Activated T-helper 2 cell treated with anti-CD3 and anti-CD28 coated beads, Interferon-gamma antibody, Interleukin-2, Interleukin-4, amounts not matched to agents 10 μg/mL and 5 μg/mL and 100 μg/mL, durations not matched to agents 14 hours and 24 hours and 36 hours (primary cell): Measurements from ENCODE around the gene CLEC1A. TPM values are rescaled to one million over a fixed set of nuclear protein-coding genes. Genes with fewer than 3 reads are reported as not detected.

Experiments used
- DNase-seq: peaks from one replicate; pipeline ENCODE4 v3.0.0; 2021; ENCODE audit warnings: low spot score
- H3K27ac Mint-ChIP-seq: one replicate; pipeline ENCODE4 v1.8.0; 2021; ENCODE audit warnings: mixed read lengths
- H3K27me3 Mint-ChIP-seq: one replicate; pipeline ENCODE4 v1.8.0; 2021; ENCODE audit warnings: low read depth, mixed read lengths
- H3K36me3 Mint-ChIP-seq: one replicate; pipeline ENCODE4 v1.8.0; 2021; ENCODE audit warnings: low read depth, mixed read lengths
- H3K4me1 Mint-ChIP-seq: one replicate; pipeline ENCODE4 v1.8.0; 2021; ENCODE audit warnings: low read depth, mixed read lengths
- H3K4me3 Mint-ChIP-seq: one replicate; pipeline ENCODE4 v1.8.0; 2021; ENCODE audit warnings: low read depth, mild to moderate bottlenecking, moderate library complexity, mixed read lengths
- H3K9me3 Mint-ChIP-seq: one replicate; pipeline ENCODE4 v1.8.0; 2021; ENCODE audit warnings: mixed read lengths
- intact Hi-C: fragments of 100-400 bp; cut with micrococcal nuclease; formaldehyde crosslinking; loops from one replicate; pipeline ENCODE4 v1.15.1; 2023
- total RNA-seq: library from RNA; stranded (reverse); gene quantifications from 2 replicates; pipeline ENCODE4 v1.2.3, GENCODE V29; 2022

CLEC1A gene
- total RNA-seq, 1 donor from 2014 or later: not detected

DNA sequence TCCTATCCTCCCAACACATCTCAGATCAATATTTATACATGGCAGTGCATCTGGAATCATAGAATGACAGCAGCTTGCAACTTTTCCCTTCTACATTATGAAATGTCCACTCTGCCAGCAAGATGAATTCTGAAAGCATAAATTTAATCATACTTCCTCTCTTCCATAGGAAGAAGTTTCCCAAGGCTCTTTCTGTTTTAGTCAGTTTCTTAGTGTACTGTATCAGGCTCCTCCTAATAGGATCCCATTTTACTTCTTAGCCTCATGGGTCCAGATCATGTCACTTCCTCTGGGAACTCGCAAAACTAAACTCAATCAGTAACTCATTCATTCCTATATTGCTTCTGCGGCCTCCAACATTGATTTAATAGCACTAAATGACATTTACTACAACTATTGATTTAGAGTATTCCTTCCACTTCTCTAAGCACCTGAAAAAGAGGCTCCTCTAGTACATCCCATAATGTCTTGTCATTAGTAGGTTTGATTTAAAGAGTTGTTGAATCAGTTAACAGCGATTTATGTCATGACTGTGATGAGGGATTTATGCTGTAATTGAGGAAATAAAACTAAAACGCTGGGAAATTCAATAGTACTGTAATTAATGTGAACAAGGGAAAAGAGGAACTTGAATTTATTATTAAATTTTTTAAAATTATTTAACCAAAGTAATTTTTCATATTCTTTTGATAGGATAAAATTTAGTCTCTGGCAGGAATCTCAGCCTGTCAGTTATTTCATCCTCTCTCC lies 4.0 kb downstream of the CLEC1A start:
- Mint-ChIP-seq H3K27me3 (peaks cover 8% of the 10 kb centered on the region), H3K4me3 (no peak overlapping the region), H3K9me3 (no peaks in the 10 kb centered on the region), H3K4me1 (peaks cover 2% of the 10 kb centered on the region), H3K36me3 (no peaks in the 10 kb centered on the region), H3K27ac (no peak overlapping the region)
- no peak for DNase-seq
- intact Hi-C loops: no loop called here

DNA sequence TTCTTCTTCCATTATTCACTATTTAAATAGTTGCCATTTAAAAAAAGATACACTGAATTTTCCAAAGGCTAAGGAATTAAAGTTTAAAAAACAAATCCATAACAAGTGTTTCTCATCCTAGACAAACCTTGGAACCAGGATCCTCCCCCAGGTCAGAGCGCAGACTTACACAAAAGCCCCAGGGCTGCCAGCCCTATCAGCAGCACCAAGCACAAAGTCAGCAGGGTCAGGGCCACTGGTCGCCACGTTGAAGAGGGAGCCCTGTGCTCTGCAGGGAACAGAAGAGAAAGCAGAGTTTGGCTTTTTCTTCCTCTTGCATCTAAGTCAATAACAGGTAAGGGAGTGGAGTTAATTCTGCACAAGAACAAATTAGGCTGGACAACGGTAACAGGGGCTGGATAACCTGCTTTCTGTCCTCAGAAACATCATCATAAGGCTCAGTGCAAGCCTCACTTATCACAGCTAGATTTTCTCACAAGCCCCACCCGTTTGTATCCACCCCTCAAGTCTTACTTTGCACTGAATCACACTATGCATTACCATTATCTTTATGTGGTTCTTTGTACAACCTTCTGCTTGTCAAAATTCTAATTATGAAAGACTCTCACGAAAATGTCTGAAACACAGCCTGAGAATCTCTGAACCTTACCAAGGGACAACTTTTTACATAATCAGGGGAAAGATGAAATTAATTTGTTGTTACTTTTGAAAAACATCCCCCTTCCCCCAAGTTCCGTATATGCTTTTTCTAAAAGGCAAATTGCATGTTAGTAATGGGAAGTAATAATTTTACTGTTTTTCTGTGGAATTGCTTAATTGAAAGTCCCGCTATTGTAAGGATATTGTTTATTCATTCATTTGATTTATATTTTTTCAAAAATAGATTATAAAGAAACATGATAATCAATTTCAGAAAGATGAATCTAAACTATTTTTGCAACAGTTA lies 9.6 kb downstream of the CLEC1A start:
- H3K9me3 Mint-ChIP-seq: peaks cover under 1% of the 10 kb centered on the region
- H3K27ac Mint-ChIP-seq: no peak overlapping the region
- H3K36me3 Mint-ChIP-seq: no peaks in the 10 kb centered on the region

DNA sequence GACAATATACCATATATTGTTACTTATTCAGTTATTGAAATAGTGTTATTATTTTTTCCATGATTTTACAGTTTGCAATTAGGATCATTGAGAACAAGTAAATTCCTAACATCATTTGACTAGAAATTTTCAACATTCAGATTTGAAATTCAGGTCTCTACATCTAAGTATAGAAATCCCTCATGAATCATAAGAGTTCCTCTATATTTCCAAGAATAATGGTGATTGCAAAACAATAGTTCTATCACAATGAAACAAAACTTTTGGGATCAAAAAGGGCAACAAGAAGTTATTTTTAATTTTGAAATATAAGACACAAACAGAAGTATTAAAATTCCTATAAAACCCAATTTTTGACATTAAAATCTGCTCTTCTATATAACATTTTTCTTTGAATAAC lies 10.8 kb downstream of the CLEC1A start:
- Mint-ChIP-seq H3K4me1 (peaks cover 3% of the 10 kb centered on the region), H3K9me3 (peaks cover 3% of the 10 kb centered on the region), H3K27ac (no peak overlapping the region), H3K4me3 (no peak overlapping the region), H3K27me3 (peaks cover 23% of the 10 kb centered on the region), H3K36me3 (no peaks in the 10 kb centered on the region)
- DNase-seq: no peak
- intact Hi-C loops: no loop called here

More for the DNA sequence above, 9.6 kb downstream of the CLEC1A start:
- Mint-ChIP-seq H3K4me3 (no peak overlapping the region), H3K4me1 (peaks cover 3% of the 10 kb centered on the region), H3K27me3 (peaks cover 21% of the 10 kb centered on the region)
- no peak for DNase-seq
- intact Hi-C loops: no loop called here

DNA sequence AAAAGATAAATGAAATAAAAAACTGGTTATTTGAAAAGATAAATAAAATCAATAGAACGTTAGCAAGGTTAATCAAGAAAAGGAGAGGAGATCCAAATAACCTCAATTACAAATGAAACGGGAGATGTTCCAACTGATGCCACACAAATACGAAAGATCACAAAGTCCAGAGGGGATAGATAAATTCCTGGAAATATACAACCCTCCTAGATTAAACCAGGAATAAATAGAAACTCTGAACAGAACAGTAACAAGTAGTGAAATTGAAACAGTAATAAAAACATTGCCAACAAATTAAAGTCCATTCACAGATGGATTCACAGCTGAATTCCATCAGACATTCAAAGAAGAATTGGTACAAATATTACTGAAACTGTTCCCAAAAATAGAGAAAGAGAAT lies 12.4 kb downstream of the CLEC1A start:
- H3K4me3 Mint-ChIP-seq: no peak overlapping the region
- H3K27ac Mint-ChIP-seq: no peak overlapping the region
- no peaks in the 10 kb centered on the region for H3K36me3 Mint-ChIP-seq
- peaks cover 3% of the 10 kb centered on the region for H3K9me3 Mint-ChIP-seq
- intact Hi-C loops: no loop called here
- H3K27me3 Mint-ChIP-seq: peaks cover 23% of the 10 kb centered on the region
- H3K4me1 Mint-ChIP-seq: peaks cover 3% of the 10 kb centered on the region
- no peak for DNase-seq

DNA sequence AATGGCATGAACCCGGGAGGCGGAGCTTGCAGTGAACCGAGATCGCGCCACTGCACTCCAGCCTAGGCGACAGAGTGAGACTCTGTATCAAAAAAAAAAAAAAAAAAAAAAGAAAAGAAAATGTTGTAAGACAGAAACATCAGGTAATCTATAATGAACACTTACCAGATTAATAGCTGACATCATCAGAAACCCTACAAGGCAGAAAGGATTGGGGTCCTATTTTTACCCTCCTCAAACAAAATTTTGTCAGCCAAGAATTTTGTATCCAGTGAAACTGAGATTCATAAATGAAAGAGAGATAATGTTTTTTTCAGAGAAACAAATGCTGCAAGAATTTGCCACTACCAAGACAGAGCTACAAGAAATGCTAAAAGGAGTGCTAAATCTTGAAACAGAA lies 14.1 kb downstream of the CLEC1A start:
- Mint-ChIP-seq H3K4me3 (no peak overlapping the region), H3K4me1 (no peaks in the 10 kb centered on the region), H3K9me3 (peaks cover 3% of the 10 kb centered on the region), H3K36me3 (no peaks in the 10 kb centered on the region), H3K27me3 (peaks cover 16% of the 10 kb centered on the region), H3K27ac (no peak overlapping the region)
- intact Hi-C loops: no loop called here
- DNase-seq: no peak

DNA sequence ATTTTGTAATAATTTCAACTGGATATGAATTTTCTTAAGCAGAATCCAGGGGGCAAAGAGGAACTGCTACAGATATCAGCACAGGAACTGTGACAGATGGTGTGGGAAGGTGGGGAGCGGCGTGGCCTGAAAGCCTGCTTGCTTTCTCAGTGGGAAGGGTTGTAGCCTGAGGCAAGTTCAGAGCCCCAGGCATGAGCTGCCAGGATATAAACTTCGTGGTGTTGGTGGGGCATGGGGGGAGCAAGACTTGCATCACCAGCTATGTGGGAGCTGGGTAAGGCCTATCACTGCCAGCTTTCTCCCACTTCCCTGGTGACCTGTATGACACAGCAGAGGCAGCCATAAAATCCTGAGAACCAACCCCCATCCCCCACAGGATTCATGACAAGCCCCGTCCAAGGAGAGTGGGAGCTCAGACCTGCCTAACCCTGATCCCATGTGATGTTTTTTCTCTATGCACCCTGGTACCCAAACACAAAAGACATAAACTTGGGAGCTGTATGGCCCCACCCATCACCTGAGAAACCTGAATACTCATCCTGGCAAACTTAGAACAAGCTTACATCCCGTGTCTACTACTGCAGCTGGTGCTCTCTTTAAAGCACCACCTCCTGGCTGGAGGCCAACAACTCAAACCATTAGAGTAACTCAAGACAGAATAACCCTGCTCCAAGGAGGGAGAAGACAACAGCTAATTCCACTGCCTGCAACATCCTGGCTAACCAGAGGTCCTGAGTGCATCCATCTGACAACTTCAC lies 16.5 kb downstream of the CLEC1A start:
- Mint-ChIP-seq H3K27me3 (peaks cover 18% of the 10 kb centered on the region), H3K27ac (no peak overlapping the region), H3K4me3 (no peak overlapping the region), H3K36me3 (no peaks in the 10 kb centered on the region), H3K9me3 (peaks cover 3% of the 10 kb centered on the region), H3K4me1 (no peaks in the 10 kb centered on the region)
- intact Hi-C loops: no loop called here
- no peak for DNase-seq

DNA sequence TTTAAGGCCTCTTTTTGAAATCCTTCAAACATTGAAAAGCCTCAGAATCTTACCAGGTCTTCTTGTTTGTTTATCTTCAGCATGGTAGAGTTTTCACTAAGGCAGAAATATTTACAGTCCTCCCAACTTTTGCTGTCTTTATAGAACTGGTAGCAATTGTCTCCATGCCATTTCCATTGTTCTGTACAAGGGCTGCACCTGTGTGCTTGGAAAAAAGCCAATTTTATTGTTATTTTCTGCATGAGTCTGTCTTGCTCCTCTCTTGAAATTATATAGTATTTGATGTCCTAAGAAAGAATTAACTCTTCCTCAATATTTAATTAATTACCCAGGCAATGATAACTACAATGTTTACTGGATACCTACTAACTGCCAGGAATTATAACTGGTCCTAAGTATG lies 23.3 kb downstream of the CLEC1A start:
- no peaks in the 10 kb centered on the region for H3K4me1 Mint-ChIP-seq
- H3K36me3 Mint-ChIP-seq: no peaks in the 10 kb centered on the region
- no peak for DNase-seq
- intact Hi-C loops: no loop called here
- no peaks in the 10 kb centered on the region for H3K9me3 Mint-ChIP-seq
- H3K27me3 Mint-ChIP-seq: peaks cover 22% of the 10 kb centered on the region
- H3K4me3 Mint-ChIP-seq: no peak overlapping the region
- H3K27ac Mint-ChIP-seq: no peak overlapping the region

DNA sequence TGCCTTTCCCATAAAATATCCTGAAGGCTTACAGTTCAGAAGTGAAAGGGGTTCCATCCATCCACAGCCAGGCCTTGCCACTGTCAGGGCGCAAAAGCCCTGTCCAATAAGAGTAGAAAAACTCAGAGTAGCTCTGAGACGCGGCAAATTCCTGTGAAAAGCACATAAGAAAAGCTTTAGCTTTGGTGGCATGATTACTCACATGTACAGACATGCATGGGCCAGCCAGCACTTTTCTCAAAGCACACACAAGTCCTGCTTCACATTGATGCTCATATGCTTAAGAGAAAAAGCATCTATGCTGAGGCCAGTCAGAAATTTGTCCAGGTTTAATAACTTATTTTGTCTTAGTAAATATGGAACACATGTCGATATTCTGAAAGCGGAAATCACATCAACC lies 25.5 kb downstream of the CLEC1A start:
- H3K27me3 Mint-ChIP-seq: peaks cover 35% of the 10 kb centered on the region
- no peaks in the 10 kb centered on the region for H3K4me1 Mint-ChIP-seq
- H3K27ac Mint-ChIP-seq: no peak overlapping the region
- H3K4me3 Mint-ChIP-seq: no peak overlapping the region
- intact Hi-C loops: no loop called here
- no peak for DNase-seq
- H3K9me3 Mint-ChIP-seq: no peaks in the 10 kb centered on the region
- H3K36me3 Mint-ChIP-seq: no peaks in the 10 kb centered on the region

DNA sequence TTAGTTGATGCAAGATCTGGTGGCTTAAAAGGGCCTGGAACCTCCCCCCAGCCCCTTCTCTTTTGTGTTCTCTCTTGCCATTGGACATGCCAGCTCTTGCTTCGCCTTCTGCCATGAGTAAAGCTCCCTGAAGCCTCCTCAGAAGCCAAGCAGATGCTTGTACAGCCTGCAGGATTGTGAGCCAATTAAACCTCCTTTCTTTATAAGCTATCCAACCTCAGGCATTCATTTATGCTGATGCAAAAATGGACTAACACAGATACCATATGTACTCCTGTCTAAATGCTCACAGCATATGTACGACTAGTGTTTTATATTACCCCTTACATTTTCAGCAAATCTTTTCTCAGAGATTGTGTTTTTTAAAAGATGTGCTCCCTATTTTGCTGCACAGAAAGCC lies 26.7 kb downstream of the CLEC1A start:
- peaks cover 36% of the 10 kb centered on the region for H3K27me3 Mint-ChIP-seq
- no peaks in the 10 kb centered on the region for H3K36me3 Mint-ChIP-seq
- no peak overlapping the region for H3K27ac Mint-ChIP-seq
- intact Hi-C loops: no loop called here
- no peak overlapping the region for H3K4me3 Mint-ChIP-seq
- H3K9me3 Mint-ChIP-seq: no peaks in the 10 kb centered on the region
- H3K4me1 Mint-ChIP-seq: peaks cover 2% of the 10 kb centered on the region
- no peak for DNase-seq

DNA sequence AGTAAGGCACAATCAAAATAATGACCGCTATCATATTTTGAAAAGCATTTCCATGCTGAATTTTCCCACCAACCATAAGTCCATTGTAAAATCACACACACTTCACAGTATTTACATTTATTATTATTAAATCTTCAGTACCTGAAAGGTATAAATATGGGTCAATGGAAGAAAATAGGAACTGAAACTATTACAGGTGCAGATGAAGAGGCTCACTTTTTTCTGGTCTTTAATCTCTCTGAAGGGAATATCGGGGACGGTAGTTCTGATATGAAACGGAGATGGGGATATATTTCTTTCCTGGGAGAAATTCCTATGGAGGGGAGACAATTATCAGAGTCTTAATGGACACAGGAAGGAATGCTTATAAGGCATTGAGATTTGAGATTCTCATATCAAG lies 28.4 kb downstream of the CLEC1A start:
- DNase-seq: no peak
- Mint-ChIP-seq H3K27ac (no peak overlapping the region), H3K36me3 (no peaks in the 10 kb centered on the region), H3K4me3 (no peak overlapping the region), H3K27me3 (peaks cover 39% of the 10 kb centered on the region), H3K4me1 (peaks cover 5% of the 10 kb centered on the region), H3K9me3 (no peaks in the 10 kb centered on the region)
- intact Hi-C loops: no loop called here

DNA sequence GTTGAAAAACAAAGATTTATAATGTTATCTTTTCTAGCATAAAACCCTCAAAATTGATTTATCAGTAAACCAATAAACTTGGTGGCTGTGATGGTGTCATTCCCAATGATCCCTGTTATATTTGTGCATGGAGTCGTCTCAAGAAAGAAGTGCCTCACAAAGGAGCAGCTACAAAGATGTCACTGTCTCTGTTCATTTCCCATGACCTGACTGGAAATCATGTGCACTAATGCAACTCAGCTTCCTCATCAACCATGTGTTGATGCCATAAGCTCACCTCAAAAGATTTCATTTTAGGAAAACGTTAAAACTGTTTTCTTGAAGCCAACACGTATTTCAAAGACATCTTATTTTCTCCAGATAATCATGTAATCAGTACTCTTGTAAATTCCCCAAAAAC lies 28.8 kb downstream of the CLEC1A start:
- H3K4me1 Mint-ChIP-seq: peaks cover 9% of the 10 kb centered on the region
- no peak for DNase-seq
- H3K9me3 Mint-ChIP-seq: no peaks in the 10 kb centered on the region
- H3K27ac Mint-ChIP-seq: no peak overlapping the region
- no peaks in the 10 kb centered on the region for H3K36me3 Mint-ChIP-seq
- peaks cover 38% of the 10 kb centered on the region for H3K27me3 Mint-ChIP-seq
- intact Hi-C loops: no loop called here
- no peak overlapping the region for H3K4me3 Mint-ChIP-seq

DNA sequence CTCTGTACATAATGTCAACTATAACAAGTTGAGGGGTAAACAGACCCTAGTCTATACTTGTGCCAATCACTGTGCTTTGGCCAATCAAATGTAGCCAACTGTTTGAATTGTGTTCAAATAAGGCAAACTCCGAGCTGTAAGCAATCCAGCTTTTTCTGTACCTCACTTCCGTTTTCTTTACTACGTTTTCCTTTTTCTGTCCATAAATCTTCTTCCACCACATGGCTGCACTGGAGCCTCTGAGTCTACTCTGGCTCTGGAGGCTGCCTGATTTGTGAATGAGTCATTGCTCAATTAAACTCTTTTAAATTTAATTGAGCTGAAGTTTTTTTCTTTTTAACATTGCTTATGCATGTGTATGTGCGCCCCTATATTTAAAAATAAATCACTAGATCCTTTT lies 29.7 kb downstream of the CLEC1A start:
- H3K27me3 Mint-ChIP-seq: peaks cover 39% of the 10 kb centered on the region
- no peak overlapping the region for H3K4me3 Mint-ChIP-seq
- H3K27ac Mint-ChIP-seq: no peak overlapping the region
- no peak for DNase-seq
- peaks cover 14% of the 10 kb centered on the region for H3K4me1 Mint-ChIP-seq
- no peaks in the 10 kb centered on the region for H3K36me3 Mint-ChIP-seq
- H3K9me3 Mint-ChIP-seq: no peaks in the 10 kb centered on the region
- intact Hi-C loops: no loop called here
